GM10266 (cell line): ENCODE results near the gene ARL15.

Source experiments
- DNase-seq: peaks from one replicate; pipeline ENCODE4 v3.0.0; 2012; ENCODE audit errors: extremely low spot score
- TF ChIP-seq, protein P1 (sequence below): IDR thresholded peaks from 2 replicates; pipeline ENCODE4 v1.5.1; 2012; ENCODE audit warnings: mild to moderate bottlenecking, low read depth; ENCODE audit not compliant: control insufficient read depth, insufficient read depth; ENCODE audit errors: missing control alignments

ARL15 gene

DNA sequence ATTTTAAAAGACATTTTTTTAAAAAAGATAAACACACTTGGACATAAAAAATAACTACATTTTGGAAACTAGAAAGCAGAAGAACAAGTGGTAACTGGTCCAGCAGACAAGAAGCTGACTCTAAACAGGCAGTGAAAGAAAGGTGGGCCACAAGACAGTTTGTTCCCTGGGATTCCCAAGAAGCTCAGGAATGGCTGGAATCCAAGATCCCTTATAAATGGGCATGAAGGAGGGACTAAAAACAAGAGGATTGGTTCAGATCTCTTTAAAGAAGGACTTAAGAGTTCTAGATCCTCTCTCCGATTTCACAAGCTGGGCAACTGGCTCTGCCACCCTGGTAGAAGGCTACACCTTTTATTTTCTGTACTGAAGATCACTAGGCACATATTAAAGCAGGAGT, 102.8 kb downstream of the ARL15 start:
- DNase-seq = no peak
- TF ChIP-seq, protein P1, sequence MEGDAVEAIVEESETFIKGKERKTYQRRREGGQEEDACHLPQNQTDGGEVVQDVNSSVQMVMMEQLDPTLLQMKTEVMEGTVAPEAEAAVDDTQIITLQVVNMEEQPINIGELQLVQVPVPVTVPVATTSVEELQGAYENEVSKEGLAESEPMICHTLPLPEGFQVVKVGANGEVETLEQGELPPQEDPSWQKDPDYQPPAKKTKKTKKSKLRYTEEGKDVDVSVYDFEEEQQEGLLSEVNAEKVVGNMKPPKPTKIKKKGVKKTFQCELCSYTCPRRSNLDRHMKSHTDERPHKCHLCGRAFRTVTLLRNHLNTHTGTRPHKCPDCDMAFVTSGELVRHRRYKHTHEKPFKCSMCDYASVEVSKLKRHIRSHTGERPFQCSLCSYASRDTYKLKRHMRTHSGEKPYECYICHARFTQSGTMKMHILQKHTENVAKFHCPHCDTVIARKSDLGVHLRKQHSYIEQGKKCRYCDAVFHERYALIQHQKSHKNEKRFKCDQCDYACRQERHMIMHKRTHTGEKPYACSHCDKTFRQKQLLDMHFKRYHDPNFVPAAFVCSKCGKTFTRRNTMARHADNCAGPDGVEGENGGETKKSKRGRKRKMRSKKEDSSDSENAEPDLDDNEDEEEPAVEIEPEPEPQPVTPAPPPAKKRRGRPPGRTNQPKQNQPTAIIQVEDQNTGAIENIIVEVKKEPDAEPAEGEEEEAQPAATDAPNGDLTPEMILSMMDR = no peak

DNA sequence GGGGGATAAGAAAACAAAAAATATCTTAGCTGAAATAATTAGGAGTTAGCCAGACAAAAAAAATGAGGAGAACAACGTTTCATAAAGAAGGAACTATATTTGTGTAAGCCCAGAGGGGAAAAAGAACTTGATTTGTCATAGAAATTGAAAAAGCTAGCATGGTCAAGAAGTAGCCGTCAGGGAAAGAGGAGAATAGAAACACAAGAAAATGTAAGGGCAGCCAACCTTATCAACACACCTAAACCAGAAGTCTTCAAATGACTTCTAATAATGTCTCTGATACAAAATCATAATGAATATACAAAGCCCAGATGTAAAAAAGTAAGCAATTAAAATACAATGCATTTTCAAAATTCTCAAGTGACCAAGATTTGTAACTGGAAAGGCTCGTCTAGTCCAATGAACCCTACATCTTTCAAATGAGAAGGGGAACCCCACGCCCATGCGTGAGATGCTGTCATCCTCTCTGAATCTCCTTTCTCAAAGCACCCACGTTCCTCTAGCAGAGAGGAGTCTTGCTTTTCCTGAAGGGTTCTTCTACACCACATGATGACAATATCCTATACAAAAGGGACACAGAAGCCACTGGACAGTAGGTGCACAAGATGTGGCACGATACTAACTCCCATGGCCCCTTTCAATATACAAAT, 103.7 kb downstream of the ARL15 start:
- TF ChIP-seq, protein P1 = no peak
- no peak for DNase-seq

DNA sequence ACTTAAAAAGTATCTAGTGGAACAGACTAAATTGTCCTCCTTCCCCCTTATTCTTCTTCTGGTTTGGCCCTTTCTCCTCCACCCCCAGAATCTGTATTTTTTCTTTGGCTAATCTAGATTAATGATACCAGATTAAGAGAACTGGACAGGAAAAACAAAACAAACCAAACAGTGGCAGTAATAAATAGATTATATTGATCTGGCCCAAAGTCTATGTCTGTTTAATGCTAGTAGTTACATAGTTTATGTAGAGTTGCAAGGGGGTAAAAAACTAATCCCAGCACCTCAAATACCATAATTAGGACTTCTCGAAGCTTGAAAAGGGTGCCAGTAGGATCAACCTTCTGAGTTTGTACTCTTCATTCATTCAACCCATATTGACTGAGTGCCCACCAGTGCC, 104.5 kb downstream of the ARL15 start:
- no peak for DNase-seq
- TF ChIP-seq, protein P1 = no peak

DNA sequence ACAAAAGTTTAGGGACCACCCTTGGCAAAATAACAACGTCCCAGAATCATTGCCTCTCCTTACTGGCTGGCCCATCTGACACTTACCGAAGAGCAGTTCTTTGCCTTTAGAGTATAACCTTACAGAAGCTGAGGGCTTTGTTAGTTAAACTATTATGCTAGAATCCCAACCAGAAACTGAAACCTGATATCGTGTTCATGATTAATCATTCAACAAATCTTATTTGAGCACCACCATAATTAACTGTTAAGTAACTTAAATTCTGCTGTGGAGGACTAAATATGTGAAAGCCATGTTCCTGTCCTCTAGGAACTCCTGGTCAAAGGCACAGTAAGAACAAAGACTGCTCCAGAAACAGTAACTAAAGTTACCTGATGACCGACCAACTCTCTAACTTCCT, 104.9 kb downstream of the ARL15 start:
- TF ChIP-seq, protein P1 = no peak
- DNase-seq = no peak

DNA sequence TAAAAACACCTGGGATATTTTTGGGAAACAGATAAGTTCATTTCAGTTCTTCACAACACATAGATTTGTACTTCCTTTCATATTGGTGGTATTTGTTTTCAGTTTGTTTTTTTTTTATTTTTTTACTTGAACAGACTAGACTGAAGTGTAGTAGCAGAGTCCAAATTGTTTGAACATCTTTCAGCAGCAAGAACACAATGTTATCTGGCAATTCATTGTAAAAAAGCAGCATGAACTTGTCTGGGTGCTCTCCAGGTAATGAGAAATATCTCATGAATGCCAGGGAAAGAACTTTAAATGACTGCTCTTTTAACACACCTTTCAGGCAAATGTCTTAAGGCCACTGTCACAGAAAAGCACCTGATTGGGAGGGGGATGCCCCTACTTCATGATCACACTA, 113.4 kb downstream of the ARL15 start:
- TF ChIP-seq, protein P1 = no peak
- no peak for DNase-seq

DNA sequence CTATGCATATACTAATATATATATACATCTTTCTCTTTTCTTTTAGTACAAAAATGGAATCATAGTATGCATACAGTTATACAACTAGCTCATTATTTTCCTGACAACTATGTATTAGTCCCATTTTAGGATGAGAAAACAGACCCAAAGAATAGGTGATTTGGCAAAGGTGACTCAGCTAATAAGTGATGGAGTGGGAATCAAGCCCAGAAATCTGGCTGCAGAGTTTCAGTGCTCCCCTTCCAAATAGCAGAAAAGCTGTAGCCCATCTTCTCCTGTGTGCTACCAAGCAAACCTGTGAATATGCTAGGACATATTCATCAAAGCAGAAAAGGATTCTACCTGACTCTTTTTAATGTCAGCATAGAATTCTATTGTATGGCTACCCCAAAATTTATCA, 114.7 kb downstream of the ARL15 start:
- DNase-seq = no peak
- TF ChIP-seq, protein P1 = no peak

DNA sequence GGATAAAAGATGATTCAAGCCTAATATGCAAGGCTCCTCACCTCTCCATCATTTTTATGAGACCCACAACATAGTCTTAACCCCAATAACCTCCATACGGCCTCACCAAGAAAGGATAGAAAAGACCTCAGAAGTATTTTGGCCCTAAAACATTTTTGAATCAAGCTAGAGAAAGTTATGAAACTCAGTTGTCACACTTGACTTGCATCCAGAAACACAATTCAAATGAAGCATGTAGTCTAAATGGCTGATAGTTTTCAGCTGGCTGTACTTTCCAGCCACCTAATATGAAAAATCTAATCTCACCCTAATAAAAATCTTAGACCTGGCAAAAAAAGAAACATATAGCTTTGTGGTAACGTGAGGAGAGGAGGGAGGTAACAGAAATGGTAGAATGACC, 116.1 kb downstream of the ARL15 start:
- no peak for DNase-seq
- TF ChIP-seq, protein P1 = no peak
